Measurements from ENCODE around the gene MYO3A.

MYO3A gene

DNA sequence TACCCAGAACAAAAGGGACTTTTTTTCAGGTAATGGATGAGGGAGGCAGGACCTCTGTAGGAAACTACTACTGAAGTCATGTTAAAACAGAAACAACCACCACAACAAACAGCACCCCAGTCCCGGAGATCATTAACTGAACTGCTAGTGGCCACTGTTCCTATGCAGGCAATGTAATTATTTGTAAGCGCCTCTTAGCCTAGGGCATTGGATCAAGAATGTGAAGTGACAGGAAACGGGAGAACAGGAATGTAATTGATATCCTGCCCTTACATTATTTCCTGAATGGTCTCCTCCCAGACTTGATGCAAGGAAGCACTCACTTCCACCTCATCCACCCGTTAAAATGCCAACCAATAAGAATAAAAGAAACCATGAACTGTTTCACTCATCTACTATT is 265.8 kb downstream of the MYO3A start:
- Histone ChIP-seq H3K9me3 (ENCODE audit: control insufficient read depth in 2 of 2, low read length in 2 of 2) (no peaks in the 10 kb centered on the region), H3K27ac (ENCODE audit: low read depth in 2 of 2, low read length in 2 of 2) (no peak overlapping the region), H3K4me1 (ENCODE audit: control insufficient read depth in 2 of 2, insufficient read depth in 2 of 2, low read length in 2 of 2) (no peaks in the 10 kb centered on the region), H3K27me3 (ENCODE audit: control insufficient read depth in 2 of 2, insufficient read depth in 2 of 2, low read length in 2 of 2) (no peaks in the 10 kb centered on the region), H3K36me3 (ENCODE audit: control insufficient read depth in 2 of 2, insufficient read depth in 2 of 2, low read length in 2 of 2) (no peaks in the 10 kb centered on the region), H3K4me3 (ENCODE audit: low read length in 2 of 2) (no peak overlapping the region), H3K9ac (ENCODE audit: low read depth in 1 of 2, low read length in 2 of 2) (no peak overlapping the region)

DNA sequence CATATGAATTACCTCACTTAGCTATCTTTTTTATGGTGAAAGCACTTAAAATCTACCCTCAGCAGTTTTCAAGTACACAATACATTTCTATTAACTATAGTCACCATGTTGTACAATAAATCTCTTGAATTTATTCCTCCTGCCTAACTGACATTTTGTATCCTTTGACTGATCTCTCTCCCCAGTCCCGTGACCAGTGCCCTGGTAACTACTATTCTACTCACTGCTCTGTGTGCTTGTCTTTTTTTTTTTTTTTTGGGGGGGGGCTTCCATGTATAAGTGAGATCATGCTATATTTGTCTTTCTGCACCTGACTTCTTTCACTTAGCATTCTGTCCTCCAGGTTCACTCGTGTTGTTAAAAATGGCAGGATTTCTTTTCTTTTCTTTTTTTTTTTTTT is 271.2 kb downstream of the MYO3A start:
- Histone ChIP-seq H3K9ac (ENCODE audit: low read depth in 1 of 2, low read length in 2 of 2) (no peak overlapping the region), H3K9me3 (ENCODE audit: control insufficient read depth in 2 of 2, low read length in 2 of 2) (no peaks in the 10 kb centered on the region), H3K27ac (ENCODE audit: low read depth in 2 of 2, low read length in 2 of 2) (no peak overlapping the region), H3K4me3 (ENCODE audit: low read length in 2 of 2) (no peak overlapping the region), H3K36me3 (ENCODE audit: control insufficient read depth in 2 of 2, insufficient read depth in 2 of 2, low read length in 2 of 2) (no peaks in the 10 kb centered on the region), H3K27me3 (ENCODE audit: control insufficient read depth in 2 of 2, insufficient read depth in 2 of 2, low read length in 2 of 2) (no peaks in the 10 kb centered on the region), H3K4me1 (ENCODE audit: control insufficient read depth in 2 of 2, insufficient read depth in 2 of 2, low read length in 2 of 2) (no peaks in the 10 kb centered on the region)

DNA sequence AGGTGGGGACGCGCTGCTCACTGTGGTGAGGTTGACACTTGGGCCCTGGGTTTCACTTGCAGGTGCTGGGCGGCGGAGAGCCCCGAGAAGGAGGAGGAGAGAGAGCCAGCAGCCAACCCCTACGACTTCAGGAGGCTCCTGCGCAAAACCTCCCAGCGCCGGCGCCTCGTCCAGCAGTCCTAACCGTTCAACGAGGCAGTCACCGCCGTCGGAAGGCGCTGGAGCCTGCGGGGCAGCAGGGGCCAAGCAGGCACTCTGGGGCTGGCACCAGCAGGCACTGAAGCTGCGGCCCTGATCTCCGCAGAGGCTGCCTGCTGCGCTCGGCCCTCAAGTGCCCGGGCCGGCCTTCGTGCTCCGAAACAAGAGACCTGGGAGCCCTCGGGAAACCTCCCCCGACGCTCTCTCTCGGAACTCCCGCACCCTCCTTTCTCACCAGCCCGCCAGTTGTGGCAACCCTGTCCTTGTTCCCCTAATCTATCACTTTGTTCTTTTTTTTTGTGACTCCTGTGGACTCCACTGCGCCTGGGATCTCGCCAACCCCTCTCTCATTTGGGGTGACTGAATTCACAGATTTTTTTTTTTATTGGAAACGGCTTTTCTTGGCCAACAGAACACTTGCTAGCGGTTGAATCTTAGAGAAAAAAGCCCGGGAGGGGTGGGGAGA is 277.9 kb downstream of the MYO3A start:
- peaks cover 0 to 2% of the 10 kb centered on the region in 2 donors for H3K4me1 ChIP-seq (ENCODE audit: control insufficient read depth in 2 of 2, insufficient read depth in 2 of 2, low read length in 2 of 2)
- H3K9me3 ChIP-seq (ENCODE audit: control insufficient read depth in 2 of 2, low read length in 2 of 2) = no peaks in the 10 kb centered on the region
- peaks cover 13 to 18% of the 10 kb centered on the region in 2 donors for H3K27me3 ChIP-seq (ENCODE audit: control insufficient read depth in 2 of 2, insufficient read depth in 2 of 2, low read length in 2 of 2)
- no peak overlapping the region for H3K4me3 ChIP-seq (ENCODE audit: low read length in 2 of 2)
- no peaks in the 10 kb centered on the region for H3K36me3 ChIP-seq (ENCODE audit: control insufficient read depth in 2 of 2, insufficient read depth in 2 of 2, low read length in 2 of 2)
- no peak overlapping the region for H3K27ac ChIP-seq (ENCODE audit: low read depth in 2 of 2, low read length in 2 of 2)
- no peak overlapping the region for H3K9ac ChIP-seq (ENCODE audit: low read depth in 1 of 2, low read length in 2 of 2)

DNA sequence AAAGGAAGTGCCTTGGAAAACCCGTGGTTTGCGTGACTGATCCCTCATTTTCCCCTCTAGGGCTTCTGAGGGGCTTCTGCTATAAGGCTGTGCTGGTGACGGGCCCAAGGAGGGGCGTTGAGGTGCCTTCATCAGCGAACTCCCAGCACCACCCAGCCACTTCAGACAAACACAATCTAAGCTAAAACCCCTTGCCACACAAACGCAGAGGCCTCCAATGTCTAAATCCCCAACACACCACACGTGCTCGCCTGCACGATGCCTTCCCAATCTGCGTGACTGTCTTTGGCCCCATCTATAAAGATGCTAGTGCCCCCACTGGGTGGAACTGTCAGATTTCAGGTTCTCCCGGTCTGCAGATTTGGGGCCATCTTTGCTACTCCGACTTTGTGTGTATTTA is 278.5 kb downstream of the MYO3A start:
- H3K27me3 ChIP-seq (ENCODE audit: control insufficient read depth in 2 of 2, insufficient read depth in 2 of 2, low read length in 2 of 2) = peaks cover 13 to 24% of the 10 kb centered on the region in 2 donors
- no peak overlapping the region for H3K9ac ChIP-seq (ENCODE audit: low read depth in 1 of 2, low read length in 2 of 2)
- peaks cover 0 to 2% of the 10 kb centered on the region in 2 donors for H3K4me1 ChIP-seq (ENCODE audit: control insufficient read depth in 2 of 2, insufficient read depth in 2 of 2, low read length in 2 of 2)
- H3K4me3 ChIP-seq (ENCODE audit: low read length in 2 of 2) = no peak overlapping the region
- H3K27ac ChIP-seq (ENCODE audit: low read depth in 2 of 2, low read length in 2 of 2) = no peak overlapping the region
- H3K9me3 ChIP-seq (ENCODE audit: control insufficient read depth in 2 of 2, low read length in 2 of 2) = no peaks in the 10 kb centered on the region
- H3K36me3 ChIP-seq (ENCODE audit: control insufficient read depth in 2 of 2, insufficient read depth in 2 of 2, low read length in 2 of 2) = no peaks in the 10 kb centered on the region

DNA sequence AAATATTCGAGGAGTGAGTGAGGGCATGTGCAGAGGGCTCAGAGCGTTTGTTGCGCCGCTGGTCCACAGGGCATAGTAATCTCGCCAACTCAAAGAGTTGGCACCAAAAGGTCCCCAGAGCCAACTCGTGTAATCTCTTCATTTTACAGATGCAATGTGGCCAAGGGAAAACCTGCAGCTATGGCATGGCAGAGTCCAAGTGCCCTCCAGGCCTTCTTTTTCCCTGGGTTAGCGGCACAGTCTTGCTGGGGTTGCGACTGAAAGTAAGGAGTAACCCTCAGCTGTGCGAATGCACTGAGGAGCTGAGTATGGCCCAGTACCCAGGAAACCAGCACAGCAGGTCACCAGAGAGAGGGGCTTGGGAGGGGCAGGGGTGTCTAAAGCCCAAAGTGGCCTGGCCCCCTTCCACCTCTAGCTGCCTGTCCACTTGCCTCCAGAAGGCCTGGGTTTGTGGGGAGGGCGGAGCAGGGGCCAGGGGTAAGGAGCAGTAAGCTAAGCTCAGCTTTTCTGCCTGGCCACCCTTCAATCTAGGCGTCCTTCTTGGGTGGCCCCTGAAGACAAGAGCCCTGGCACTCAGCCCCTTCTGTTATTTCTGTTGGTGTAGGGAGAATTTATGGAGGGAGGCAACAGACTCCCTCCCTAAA is 279.2 kb downstream of the MYO3A start:
- H3K4me1 ChIP-seq (ENCODE audit: control insufficient read depth in 2 of 2, insufficient read depth in 2 of 2, low read length in 2 of 2) = peaks cover 0 to 2% of the 10 kb centered on the region in 2 donors
- peaks cover 13 to 24% of the 10 kb centered on the region in 2 donors for H3K27me3 ChIP-seq (ENCODE audit: control insufficient read depth in 2 of 2, insufficient read depth in 2 of 2, low read length in 2 of 2)
- H3K4me3 ChIP-seq (ENCODE audit: low read length in 2 of 2) = no peak overlapping the region
- H3K9me3 ChIP-seq (ENCODE audit: control insufficient read depth in 2 of 2, low read length in 2 of 2) = no peaks in the 10 kb centered on the region
- H3K27ac ChIP-seq (ENCODE audit: low read depth in 2 of 2, low read length in 2 of 2) = no peak overlapping the region
- H3K36me3 ChIP-seq (ENCODE audit: control insufficient read depth in 2 of 2, insufficient read depth in 2 of 2, low read length in 2 of 2) = no peaks in the 10 kb centered on the region
- H3K9ac ChIP-seq (ENCODE audit: low read depth in 1 of 2, low read length in 2 of 2) = no peak overlapping the region

DNA sequence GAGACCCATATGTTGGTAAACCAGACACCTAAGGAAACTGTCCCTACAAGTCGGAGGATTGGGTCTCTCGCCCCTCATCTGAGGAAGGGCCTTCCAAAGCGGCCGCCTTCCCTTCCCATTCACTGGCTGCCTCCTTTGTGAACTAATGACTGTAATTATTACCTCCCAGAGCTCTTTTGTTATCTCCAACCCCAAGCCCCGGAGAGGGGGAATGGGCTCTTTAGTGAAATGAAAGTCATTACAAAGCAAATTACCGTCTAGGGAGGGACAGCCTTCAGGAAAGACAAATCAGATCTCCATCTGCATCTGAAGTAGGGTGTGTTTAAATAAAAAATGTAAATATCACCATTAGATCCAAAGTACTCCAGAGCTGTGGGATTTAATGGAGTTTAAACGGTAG is 280.0 kb downstream of the MYO3A start:
- Histone ChIP-seq H3K27me3 (ENCODE audit: control insufficient read depth in 2 of 2, insufficient read depth in 2 of 2, low read length in 2 of 2) (peaks cover 13 to 26% of the 10 kb centered on the region in 2 donors), H3K9me3 (ENCODE audit: control insufficient read depth in 2 of 2, low read length in 2 of 2) (no peaks in the 10 kb centered on the region), H3K4me3 (ENCODE audit: low read length in 2 of 2) (no peak overlapping the region), H3K9ac (ENCODE audit: low read depth in 1 of 2, low read length in 2 of 2) (no peak overlapping the region), H3K27ac (ENCODE audit: low read depth in 2 of 2, low read length in 2 of 2) (no peak overlapping the region), H3K36me3 (ENCODE audit: control insufficient read depth in 2 of 2, insufficient read depth in 2 of 2, low read length in 2 of 2) (no peaks in the 10 kb centered on the region), H3K4me1 (ENCODE audit: control insufficient read depth in 2 of 2, insufficient read depth in 2 of 2, low read length in 2 of 2) (peaks cover 0 to 2% of the 10 kb centered on the region in 2 donors)

DNA sequence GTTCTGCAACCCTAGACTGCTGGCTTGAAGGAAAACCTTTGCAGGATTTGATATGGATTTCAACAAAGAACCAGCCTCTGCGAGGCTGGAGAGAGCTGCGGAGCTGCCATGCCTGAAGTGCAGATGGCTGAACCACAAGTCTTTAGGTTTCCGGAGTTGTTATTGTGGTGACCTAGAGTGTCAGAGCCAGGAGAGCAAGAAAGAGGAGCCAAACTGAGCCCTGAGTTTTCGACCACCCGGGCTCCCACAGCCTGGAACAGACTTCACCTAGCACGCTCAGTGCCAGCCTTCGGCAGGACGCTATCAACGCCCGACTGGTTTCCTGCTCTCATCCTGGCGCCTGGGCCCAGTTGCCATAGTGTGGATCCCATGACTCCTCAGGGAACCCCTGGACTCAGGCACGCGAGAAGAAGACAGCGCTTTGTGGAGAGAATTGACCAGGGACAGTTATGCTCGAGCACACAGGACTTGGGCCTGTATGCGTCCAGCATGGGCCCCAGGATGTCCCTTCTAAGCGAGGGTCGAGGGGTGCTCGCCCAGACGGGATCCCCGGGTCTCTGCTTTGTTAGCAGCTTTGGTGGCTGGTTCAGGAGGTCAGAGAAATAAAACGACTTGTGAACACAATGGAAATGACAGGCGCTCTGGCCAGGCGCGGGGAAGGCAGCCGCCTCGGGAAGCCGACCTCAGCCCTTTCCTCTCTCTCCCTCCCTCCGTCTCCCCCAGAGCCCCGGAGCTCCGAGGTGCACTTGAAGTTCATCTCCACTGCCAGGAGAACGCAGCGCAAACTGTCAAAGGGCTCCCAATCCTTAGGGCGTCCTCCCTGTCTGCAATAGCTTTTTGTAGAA is 280.7 kb downstream of the MYO3A start:
- H3K4me3 ChIP-seq (ENCODE audit: low read length in 2 of 2) = no peak overlapping the region
- peaks cover 0 to 2% of the 10 kb centered on the region in 2 donors for H3K4me1 ChIP-seq (ENCODE audit: control insufficient read depth in 2 of 2, insufficient read depth in 2 of 2, low read length in 2 of 2)
- H3K36me3 ChIP-seq (ENCODE audit: control insufficient read depth in 2 of 2, insufficient read depth in 2 of 2, low read length in 2 of 2) = no peaks in the 10 kb centered on the region
- no peak overlapping the region for H3K9ac ChIP-seq (ENCODE audit: low read depth in 1 of 2, low read length in 2 of 2)
- H3K27me3 ChIP-seq (ENCODE audit: control insufficient read depth in 2 of 2, insufficient read depth in 2 of 2, low read length in 2 of 2) = peaks cover 13 to 32% of the 10 kb centered on the region in 2 donors
- no peaks in the 10 kb centered on the region for H3K9me3 ChIP-seq (ENCODE audit: control insufficient read depth in 2 of 2, low read length in 2 of 2)
- H3K27ac ChIP-seq (ENCODE audit: low read depth in 2 of 2, low read length in 2 of 2) = no peak overlapping the region

DNA sequence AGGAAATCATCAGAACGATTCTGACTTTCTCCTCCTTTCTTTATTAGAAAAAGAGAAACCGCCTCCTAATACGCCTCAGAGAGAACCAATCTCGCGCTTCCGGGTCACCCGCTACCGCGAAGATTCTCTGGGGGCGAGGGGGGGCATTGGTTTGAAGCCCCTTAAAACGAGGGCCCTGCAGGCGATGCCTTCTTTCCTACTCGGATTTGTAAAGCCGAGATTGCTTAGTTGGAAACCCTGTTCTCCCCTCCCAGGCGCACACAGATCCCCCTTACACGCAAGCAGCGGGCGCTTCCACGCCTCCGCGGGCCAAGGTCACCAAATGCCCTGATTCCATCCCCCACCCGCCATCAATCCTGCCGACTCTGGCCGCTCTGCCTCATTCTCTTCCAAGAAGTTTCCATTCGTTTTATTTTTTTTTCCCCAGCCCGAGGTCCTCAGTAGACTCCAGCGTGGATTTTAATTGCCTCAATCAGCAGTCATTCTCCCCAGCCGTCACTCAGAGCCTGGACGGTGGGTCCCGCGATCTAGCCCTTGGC is 281.4 kb downstream of the MYO3A start:
- H3K9ac ChIP-seq (ENCODE audit: low read depth in 1 of 2, low read length in 2 of 2) = no peak overlapping the region
- no peaks in the 10 kb centered on the region for H3K9me3 ChIP-seq (ENCODE audit: control insufficient read depth in 2 of 2, low read length in 2 of 2)
- peaks cover 13 to 38% of the 10 kb centered on the region in 2 donors for H3K27me3 ChIP-seq (ENCODE audit: control insufficient read depth in 2 of 2, insufficient read depth in 2 of 2, low read length in 2 of 2)
- H3K4me1 ChIP-seq (ENCODE audit: control insufficient read depth in 2 of 2, insufficient read depth in 2 of 2, low read length in 2 of 2) = peaks cover 0 to 2% of the 10 kb centered on the region in 2 donors
- H3K4me3 ChIP-seq (ENCODE audit: low read length in 2 of 2) = no peak overlapping the region
- no peaks in the 10 kb centered on the region for H3K36me3 ChIP-seq (ENCODE audit: control insufficient read depth in 2 of 2, insufficient read depth in 2 of 2, low read length in 2 of 2)
- H3K27ac ChIP-seq (ENCODE audit: low read depth in 2 of 2, low read length in 2 of 2) = no peak overlapping the region

DNA sequence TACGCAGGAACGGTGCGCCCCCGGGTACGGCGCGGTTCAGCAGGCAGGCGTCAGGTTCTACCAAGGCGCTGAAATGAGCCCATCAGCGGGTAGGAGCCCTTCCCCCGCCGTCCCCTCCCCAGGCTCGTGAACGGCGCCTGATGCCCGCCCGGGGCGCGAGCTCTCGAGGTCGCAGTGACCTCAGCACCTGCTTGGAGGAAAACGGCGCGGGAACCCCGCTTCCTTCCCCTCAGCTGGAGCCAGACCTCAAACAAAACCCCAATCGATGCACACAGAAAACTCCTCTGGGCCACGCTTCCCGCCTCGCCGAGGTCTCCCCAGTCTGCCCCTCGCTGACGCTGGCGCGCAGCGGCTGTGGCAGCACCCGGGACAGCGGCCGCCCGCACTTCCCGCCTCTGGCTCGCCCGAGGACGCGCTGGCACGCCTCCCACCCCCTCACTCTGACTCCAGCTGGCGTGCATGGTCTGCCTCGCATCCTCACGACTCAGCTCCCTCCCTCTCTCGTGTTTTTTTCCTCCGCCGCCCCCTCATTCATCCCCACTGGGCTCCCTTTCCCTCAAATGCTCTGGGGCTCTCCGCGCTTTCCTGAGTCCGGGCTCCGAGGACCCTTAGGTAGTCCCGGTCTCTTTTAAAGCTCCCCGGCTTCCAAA is 282.0 kb downstream of the MYO3A start:
- Histone ChIP-seq H3K4me1 (ENCODE audit: control insufficient read depth in 2 of 2, insufficient read depth in 2 of 2, low read length in 2 of 2) (peaks cover 0 to 2% of the 10 kb centered on the region in 2 donors), H3K27ac (ENCODE audit: low read depth in 2 of 2, low read length in 2 of 2) (no peak overlapping the region), H3K4me3 (ENCODE audit: low read length in 2 of 2) (no peak overlapping the region), H3K9ac (ENCODE audit: low read depth in 1 of 2, low read length in 2 of 2) (no peak overlapping the region), H3K9me3 (ENCODE audit: control insufficient read depth in 2 of 2, low read length in 2 of 2) (no peaks in the 10 kb centered on the region), H3K27me3 (ENCODE audit: control insufficient read depth in 2 of 2, insufficient read depth in 2 of 2, low read length in 2 of 2) (peaks cover 13 to 41% of the 10 kb centered on the region in 2 donors), H3K36me3 (ENCODE audit: control insufficient read depth in 2 of 2, insufficient read depth in 2 of 2, low read length in 2 of 2) (no peaks in the 10 kb centered on the region)
